KMS-11 (cell line): ENCODE results near the gene P2RX1.
A peak's percentile ranks its signal among the peaks of the same experiment; 100 is the strongest.

Experiments used
- H2AFZ ChIP-seq: fragments of 200-600 bp; sonication (generic); 2 replicates; pipeline ENCODE4 v1.6.1; 2016; ENCODE audit warnings: antibody characterized with exemption, mixed run types, low read depth
- H3K27ac ChIP-seq: fragments of 200-600 bp; sonication (generic); 2 replicates; pipeline ENCODE4 v1.6.1; 2016; ENCODE audit warnings: mild to moderate bottlenecking, mixed run types
- H3K27me3 ChIP-seq: fragments of 200-600 bp; sonication (generic); 2 replicates; pipeline ENCODE4 v1.6.1; 2017; ENCODE audit warnings: mild to moderate bottlenecking, low read depth, mixed run types, moderate library complexity; ENCODE audit not compliant: insufficient read depth
- H3K36me3 ChIP-seq: fragments of 200-600 bp; sonication (generic); 2 replicates; pipeline ENCODE4 v1.6.1; 2017; ENCODE audit warnings: mild to moderate bottlenecking, mixed run types; ENCODE audit not compliant: insufficient read depth
- H3K4me1 ChIP-seq: fragments of 200-600 bp; sonication (generic); 2 replicates; pipeline ENCODE4 v1.6.1; 2016; ENCODE audit warnings: mild to moderate bottlenecking, low read depth, mixed run types; ENCODE audit not compliant: poor library complexity, severe bottlenecking
- H3K4me2 ChIP-seq: fragments of 200-600 bp; sonication (generic); 2 replicates; pipeline ENCODE4 v1.7.0; 2016; ENCODE audit warnings: mild to moderate bottlenecking, mixed run types
- H3K4me3 ChIP-seq: fragments of 200-600 bp; sonication (generic); IDR thresholded peaks from 2 replicates; pipeline ENCODE4 v1.6.1; 2017; ENCODE audit warnings: low read depth, low read length, mixed read lengths; ENCODE audit not compliant: insufficient read depth
- H3K79me2 ChIP-seq: fragments of 200-600 bp; sonication (generic); 2 replicates; pipeline ENCODE4 v1.6.1; 2016; ENCODE audit warnings: low read depth, mixed run types; ENCODE audit not compliant: insufficient read depth
- H3K9ac ChIP-seq: fragments of 200-600 bp; sonication (generic); 2 replicates; pipeline ENCODE4 v1.6.1; 2016; ENCODE audit warnings: mild to moderate bottlenecking, mixed run types
- H4K20me1 ChIP-seq: fragments of 200-600 bp; sonication (generic); 2 replicates; pipeline ENCODE4 v1.6.1; 2016; ENCODE audit warnings: mild to moderate bottlenecking, mixed run types; ENCODE audit not compliant: insufficient read depth
- TF ChIP-seq, protein P1 (sequence below): fragments of 200-600 bp; sonication (generic); conservative IDR thresholded peaks from 2 replicates; pipeline ENCODE4 v1.6.1; 2017; ENCODE audit warnings: low read depth, mild to moderate bottlenecking, antibody characterized with exemption, low read length, moderate library complexity, mixed read lengths

The P2RX1 gene

DNA sequence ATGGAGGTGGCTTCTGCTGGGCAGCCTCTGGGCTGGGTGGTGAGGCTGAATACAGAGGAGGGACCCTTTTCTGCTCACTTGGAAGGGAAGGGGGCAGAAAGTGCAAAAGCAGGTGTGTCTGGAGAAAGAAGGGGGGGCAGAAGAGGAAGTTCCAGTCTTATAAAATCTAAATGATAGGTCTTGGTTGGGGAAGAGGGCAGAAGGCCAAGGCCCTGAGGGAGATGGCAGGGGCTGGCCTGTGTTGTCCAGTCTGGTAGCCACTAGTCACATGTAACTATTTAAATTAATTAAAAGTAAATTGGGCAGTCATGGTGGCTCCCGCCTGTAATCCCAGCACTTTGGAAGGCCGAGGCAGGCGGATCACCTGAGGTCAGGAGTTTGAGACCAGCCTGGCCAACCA, 20.9 kb downstream of the P2RX1 start:
- H3K4me1 ChIP-seq = peaks cover 4% of the 10 kb centered on the region
- no peak overlapping the region for H3K4me2 ChIP-seq
- H3K4me3 ChIP-seq = no peak overlapping the region
- TF ChIP-seq, protein P1, sequence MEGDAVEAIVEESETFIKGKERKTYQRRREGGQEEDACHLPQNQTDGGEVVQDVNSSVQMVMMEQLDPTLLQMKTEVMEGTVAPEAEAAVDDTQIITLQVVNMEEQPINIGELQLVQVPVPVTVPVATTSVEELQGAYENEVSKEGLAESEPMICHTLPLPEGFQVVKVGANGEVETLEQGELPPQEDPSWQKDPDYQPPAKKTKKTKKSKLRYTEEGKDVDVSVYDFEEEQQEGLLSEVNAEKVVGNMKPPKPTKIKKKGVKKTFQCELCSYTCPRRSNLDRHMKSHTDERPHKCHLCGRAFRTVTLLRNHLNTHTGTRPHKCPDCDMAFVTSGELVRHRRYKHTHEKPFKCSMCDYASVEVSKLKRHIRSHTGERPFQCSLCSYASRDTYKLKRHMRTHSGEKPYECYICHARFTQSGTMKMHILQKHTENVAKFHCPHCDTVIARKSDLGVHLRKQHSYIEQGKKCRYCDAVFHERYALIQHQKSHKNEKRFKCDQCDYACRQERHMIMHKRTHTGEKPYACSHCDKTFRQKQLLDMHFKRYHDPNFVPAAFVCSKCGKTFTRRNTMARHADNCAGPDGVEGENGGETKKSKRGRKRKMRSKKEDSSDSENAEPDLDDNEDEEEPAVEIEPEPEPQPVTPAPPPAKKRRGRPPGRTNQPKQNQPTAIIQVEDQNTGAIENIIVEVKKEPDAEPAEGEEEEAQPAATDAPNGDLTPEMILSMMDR = no peak
- H4K20me1 ChIP-seq = no peaks in the 10 kb centered on the region
- H3K27ac ChIP-seq = no peak overlapping the region
- H3K36me3 ChIP-seq = no peaks in the 10 kb centered on the region
- H3K27me3 ChIP-seq = no peaks in the 10 kb centered on the region
- H3K9ac ChIP-seq = no peak overlapping the region
- H3K79me2 ChIP-seq = no peaks in the 10 kb centered on the region
- H2AFZ ChIP-seq = no peak overlapping the region

- Histone ChIP-seq H3K36me3 (no peaks in the 10 kb centered on the region), H3K9ac (no peak overlapping the region), H3K27ac (no peak overlapping the region), H3K27me3 (no peaks in the 10 kb centered on the region), H3K4me2 (no peak overlapping the region), H3K79me2 (no peaks in the 10 kb centered on the region), H3K4me1 (peaks cover 4% of the 10 kb centered on the region), H3K4me3 (no peak overlapping the region), H2AFZ (no peak overlapping the region), H4K20me1 (no peaks in the 10 kb centered on the region)
- TF ChIP-seq, protein P1 = no peak
Observed at GRCh38 chr17:3894911-3895343, 21.3 kb downstream of the P2RX1 start.

- H3K4me2 ChIP-seq = no peak overlapping the region
Observed at GRCh38 chr17:3894188-3894587, 22.1 kb downstream of the P2RX1 start.

GRCh38 chr17:3893720-3894116, 22.5 kb downstream of the P2RX1 start:
- Histone ChIP-seq H3K27me3 (no peaks in the 10 kb centered on the region), H2AFZ (peak overlapping the region; percentile 69; the same call in 1 of the 2 replicates), H3K79me2 (no peaks in the 10 kb centered on the region), H3K36me3 (no peaks in the 10 kb centered on the region), H3K4me3 (no peak overlapping the region), H3K4me1 (peaks cover 4% of the 10 kb centered on the region), H3K9ac (no peak overlapping the region), H3K27ac (no peak overlapping the region), H3K4me2 (peak overlapping the region; percentile 17; the same call in 1 of the 2 replicates), H4K20me1 (no peaks in the 10 kb centered on the region)
- TF ChIP-seq, protein P1 = no peak

More at GRCh38 chr17:3894188-3894587, 22.1 kb downstream of the P2RX1 start:
- TF ChIP-seq, protein P1 = no peak
- no peaks in the 10 kb centered on the region for H3K79me2 ChIP-seq
- H3K9ac ChIP-seq = no peak overlapping the region
- no peak overlapping the region for H2AFZ ChIP-seq
- H3K36me3 ChIP-seq = no peaks in the 10 kb centered on the region
- H4K20me1 ChIP-seq = no peaks in the 10 kb centered on the region
- H3K4me3 ChIP-seq = no peak overlapping the region
- H3K27ac ChIP-seq = no peak overlapping the region
- H3K4me1 ChIP-seq = peaks cover 4% of the 10 kb centered on the region
- H3K27me3 ChIP-seq = no peaks in the 10 kb centered on the region
